Activated CD8-positive, alpha-beta memory T cell treated with anti-CD3 and anti-CD28 coated beads, Interleukin-2, amount 10 ng/mL, durations not matched to agents 7 days and 5 days (primary cell): Measurements from ENCODE around the gene DCN. TPM values are rescaled to one million over a fixed set of nuclear protein-coding genes. Genes with fewer than 3 reads are reported as not detected.

Experiments used
- ATAC-seq: fragments of 150-1000 bp; cut with Tn5 transposase; one replicate; pipeline ENCODE4 v1.10.0; 2021; ENCODE audit warnings: moderate library complexity
- CTCF ChIA-PET: fragments of 350-600 bp; sonication (Branson Sonifier 250); formaldehyde crosslinking; loops from one replicate; lab custom pipeline; 2021; ENCODE audit warnings: antibody characterized with exemption; lab: Charles Lee
- DNase-seq: peaks from one replicate; pipeline ENCODE4 v3.0.0-alpha.2; 2020
- H3K27ac Mint-ChIP-seq: one replicate; pipeline ENCODE4 v1.8.0; 2021; ENCODE audit warnings: mild to moderate bottlenecking, mixed read lengths
- H3K27me3 Mint-ChIP-seq: one replicate; pipeline ENCODE4 v1.8.0; 2021; ENCODE audit warnings: mixed read lengths
- H3K36me3 Mint-ChIP-seq: one replicate; pipeline ENCODE4 v1.8.0; 2021; ENCODE audit warnings: mild to moderate bottlenecking, mixed read lengths
- H3K4me1 Mint-ChIP-seq: one replicate; pipeline ENCODE4 v1.8.0; 2021; ENCODE audit warnings: mixed read lengths
- H3K4me3 Mint-ChIP-seq: one replicate; pipeline ENCODE4 v1.8.0; 2021; ENCODE audit warnings: mild to moderate bottlenecking, moderate library complexity, mixed read lengths
- H3K9me3 Mint-ChIP-seq: one replicate; pipeline ENCODE4 v1.8.0; 2022; ENCODE audit warnings: low read depth, mixed read lengths
- total RNA-seq, 2 experiments: library from RNA; stranded (reverse); gene quantifications; one replicate each; pipeline ENCODE4 v1.2.3, GENCODE V29; 2021

The DCN gene
- total RNA-seq, 2 experiments from 2014 or later, result not detected

- Mint-ChIP-seq H3K36me3 (no peaks in the 10 kb centered on the region), H3K4me1 (no peaks in the 10 kb centered on the region), H3K27me3 (peaks cover 3% of the 10 kb centered on the region), H3K9me3 (no peaks in the 10 kb centered on the region), H3K4me3 (no peak within 1 kb of the TSS), H3K27ac (no peak within 1 kb of the TSS)
- no peak for DNase-seq
- ATAC-seq, result no peak
- CTCF ChIA-PET, result no interaction called here
Measured at GRCh38 chr12:91111366-91112325, 71.0 kb downstream of the DCN start, which contains the start of gene LUM. Gene LUM, minus strand, starts transcription at chr12:91111494. Its CDS starts 2,515 bp downstream, at chr12:91108979.

GRCh38 chr12:91110311-91110924, 72.2 kb downstream of the DCN start:
- ATAC-seq, result no peak
- H3K9me3 Mint-ChIP-seq, result no peaks in the 10 kb centered on the region
- no peaks in the 10 kb centered on the region for H3K4me1 Mint-ChIP-seq
- no peak overlapping the region for H3K4me3 Mint-ChIP-seq
- H3K36me3 Mint-ChIP-seq, result no peaks in the 10 kb centered on the region
- CTCF ChIA-PET, result interaction anchor here (0.9 to 4.0 kb wide), 3 partner anchors 15 to 165 kb away, joined by 3 to 30 read pairs (median 6); no protein-coding TSS in a partner anchor
- H3K27me3 Mint-ChIP-seq, result peaks cover 3% of the 10 kb centered on the region
- no peak overlapping the region for H3K27ac Mint-ChIP-seq
- no peak for DNase-seq

DNA sequence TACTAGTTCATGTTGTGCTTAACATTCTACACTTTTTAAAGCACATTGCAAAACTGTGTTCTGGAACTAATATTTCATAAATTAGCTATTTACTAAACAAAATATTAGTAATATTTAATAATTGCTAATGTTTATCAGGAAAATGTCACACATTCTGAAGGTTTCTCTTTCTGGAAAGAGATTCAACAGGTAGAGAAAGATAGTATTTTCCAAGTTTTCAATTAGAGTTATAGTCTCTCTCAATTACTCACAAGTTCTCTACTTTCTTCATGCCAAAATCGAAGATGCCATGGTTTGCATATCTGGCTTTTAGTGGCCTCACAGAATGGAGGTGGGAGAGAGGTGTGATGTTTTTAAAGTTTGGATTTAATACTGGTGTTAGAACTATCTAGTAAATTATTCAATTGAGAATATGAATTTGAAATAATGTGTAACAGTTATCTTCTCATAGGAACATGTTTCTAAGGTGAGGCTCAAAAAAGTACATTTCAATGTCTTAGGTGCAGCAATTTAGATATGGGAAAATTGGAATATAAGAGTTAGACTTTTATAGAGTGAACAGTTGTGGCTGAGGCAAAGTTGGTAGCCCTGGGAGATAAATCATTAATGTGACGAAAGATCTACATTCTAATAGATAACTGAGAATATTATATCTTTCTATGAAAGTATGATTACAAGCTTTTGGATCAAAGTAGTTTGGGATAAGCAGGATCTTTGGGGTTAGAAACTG, 72.9 kb downstream of the DCN start:
- CTCF ChIA-PET, result interaction anchor here (0.9 to 4.0 kb wide), 6 partner anchors 16 to 164 kb away, joined by 3 to 30 read pairs (median 6); no protein-coding TSS in a partner anchor
- no peaks in the 10 kb centered on the region for H3K9me3 Mint-ChIP-seq
- H3K36me3 Mint-ChIP-seq, result no peaks in the 10 kb centered on the region
- ATAC-seq (no peak), DNase-seq (no peak)
- H3K27ac Mint-ChIP-seq, result no peak overlapping the region
- H3K4me1 Mint-ChIP-seq, result no peaks in the 10 kb centered on the region
- no peak overlapping the region for H3K4me3 Mint-ChIP-seq
- peaks cover 7% of the 10 kb centered on the region for H3K27me3 Mint-ChIP-seq

DNA sequence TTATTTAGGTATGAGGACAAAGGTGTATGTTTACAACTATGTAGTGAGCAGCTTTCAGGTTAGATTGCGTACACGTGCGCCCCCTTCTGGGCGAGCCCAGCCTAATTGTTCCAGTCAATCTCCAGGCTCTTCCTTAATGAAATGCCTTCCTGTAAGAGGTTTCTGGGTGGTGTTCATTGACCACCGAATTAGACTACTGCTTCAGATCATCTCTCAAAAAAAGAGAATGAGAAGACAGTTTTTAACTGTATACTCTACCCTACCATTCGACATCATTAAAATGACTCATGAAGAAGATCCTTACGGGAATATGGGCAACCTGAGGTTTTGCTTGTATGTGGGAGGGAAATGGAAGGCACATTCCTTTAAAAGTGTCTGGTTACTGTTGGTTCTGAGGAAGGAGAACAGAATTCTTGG, 73.5 kb downstream of the DCN start:
- Mint-ChIP-seq H3K4me3 (no peak overlapping the region), H3K4me1 (no peaks in the 10 kb centered on the region), H3K27ac (no peak overlapping the region), H3K27me3 (peaks cover 7% of the 10 kb centered on the region), H3K36me3 (no peaks in the 10 kb centered on the region), H3K9me3 (no peaks in the 10 kb centered on the region)
- CTCF ChIA-PET, result interaction anchor here (0.6 to 4.0 kb wide), 11 partner anchors 8 to 218 kb away, joined by 3 to 30 read pairs (median 3); no protein-coding TSS in a partner anchor
- ATAC-seq (no peak), DNase-seq (peak; percentile 69)

DNA sequence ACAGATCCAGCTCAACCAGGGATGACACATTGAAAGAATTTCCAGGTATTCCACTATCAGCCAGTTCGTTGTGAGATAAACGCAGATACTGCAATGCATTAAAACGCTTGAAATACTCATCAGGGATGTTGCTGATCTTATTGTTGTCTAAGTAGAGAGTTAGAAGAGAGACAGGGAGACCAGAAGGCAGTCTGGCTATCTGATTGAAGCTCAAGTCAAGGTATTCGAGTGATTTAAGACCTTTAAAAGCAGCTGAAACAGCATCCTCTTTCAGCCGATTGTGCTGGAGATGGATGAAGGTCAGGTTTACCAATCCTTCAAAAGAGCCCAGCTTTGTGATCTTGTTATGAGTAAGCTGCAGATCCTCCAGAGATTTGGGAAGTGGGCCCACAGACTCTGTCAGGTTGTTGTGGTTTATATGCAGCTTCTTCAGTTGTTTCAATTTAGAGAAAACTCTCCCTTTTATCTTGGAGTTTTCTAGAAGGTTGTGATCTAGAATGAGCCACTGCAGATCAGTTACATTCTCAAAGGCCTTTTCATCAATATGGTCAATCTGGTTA, 74.3 kb downstream of the DCN start:
- Mint-ChIP-seq H3K27ac (no peak overlapping the region), H3K4me3 (no peak overlapping the region), H3K27me3 (peaks cover 7% of the 10 kb centered on the region), H3K36me3 (no peaks in the 10 kb centered on the region), H3K4me1 (no peaks in the 10 kb centered on the region), H3K9me3 (no peaks in the 10 kb centered on the region)
- CTCF ChIA-PET, result interaction anchor here (0.6 to 4.0 kb wide), 11 partner anchors 8 to 218 kb away, joined by 3 to 30 read pairs (median 3); no protein-coding TSS in a partner anchor
- ATAC-seq, result no peak
- no peak for DNase-seq

DNA sequence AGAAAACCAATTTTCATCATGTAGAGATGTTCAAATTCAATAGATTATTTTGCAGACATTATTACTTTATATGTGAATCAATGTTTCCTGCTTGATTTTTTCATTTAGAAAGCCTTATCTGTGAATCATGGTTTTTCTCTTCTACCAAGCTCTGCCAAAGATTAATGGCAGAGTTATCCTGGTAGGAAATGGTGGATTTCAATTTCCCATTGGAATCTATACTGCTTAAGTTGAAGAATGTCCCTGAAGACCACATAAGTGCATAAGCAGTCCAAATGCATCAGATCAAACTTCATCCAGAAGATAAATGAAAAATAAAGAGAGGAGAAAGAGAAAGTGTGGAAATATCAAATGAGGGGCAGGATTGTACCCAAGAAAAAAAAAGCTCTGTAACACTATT, 76.3 kb downstream of the DCN start:
- CTCF ChIA-PET, result no interaction called here
- ATAC-seq, result no peak
- no peak overlapping the region for H3K27ac Mint-ChIP-seq

DNA sequence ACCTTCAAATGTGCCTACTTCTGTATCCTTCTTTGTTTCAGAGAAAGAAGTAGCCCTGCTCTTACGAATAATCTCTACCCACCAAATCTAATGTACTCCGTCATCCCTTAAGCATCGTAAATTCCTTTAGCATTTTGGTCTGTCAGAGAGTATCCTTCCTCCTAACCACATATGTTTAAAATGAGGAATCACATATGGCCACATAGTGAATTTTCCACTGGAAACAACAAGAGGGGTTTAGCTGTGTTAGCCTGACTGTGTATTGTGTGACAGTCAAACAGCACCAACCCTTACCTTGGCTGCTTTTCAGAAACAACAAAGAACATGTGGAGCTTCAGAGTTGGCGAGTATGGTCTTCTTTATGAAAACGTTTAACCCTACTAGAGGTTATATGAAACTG, 76.8 kb downstream of the DCN start:
- no peak overlapping the region for H3K27ac Mint-ChIP-seq
- peaks cover 7% of the 10 kb centered on the region for H3K27me3 Mint-ChIP-seq
- no peaks in the 10 kb centered on the region for H3K9me3 Mint-ChIP-seq
- H3K4me1 Mint-ChIP-seq, result no peaks in the 10 kb centered on the region
- H3K36me3 Mint-ChIP-seq, result no peaks in the 10 kb centered on the region
- CTCF ChIA-PET, result no interaction called here
- DNase-seq (no peak), ATAC-seq (no peak)
- H3K4me3 Mint-ChIP-seq, result no peak overlapping the region

More for the DNA sequence above, 76.3 kb downstream of the DCN start:
- DNase-seq, result no peak
- H3K4me3 Mint-ChIP-seq, result no peak overlapping the region
- no peaks in the 10 kb centered on the region for H3K36me3 Mint-ChIP-seq
- no peaks in the 10 kb centered on the region for H3K9me3 Mint-ChIP-seq
- no peaks in the 10 kb centered on the region for H3K4me1 Mint-ChIP-seq
- H3K27me3 Mint-ChIP-seq, result peaks cover 7% of the 10 kb centered on the region

DNA sequence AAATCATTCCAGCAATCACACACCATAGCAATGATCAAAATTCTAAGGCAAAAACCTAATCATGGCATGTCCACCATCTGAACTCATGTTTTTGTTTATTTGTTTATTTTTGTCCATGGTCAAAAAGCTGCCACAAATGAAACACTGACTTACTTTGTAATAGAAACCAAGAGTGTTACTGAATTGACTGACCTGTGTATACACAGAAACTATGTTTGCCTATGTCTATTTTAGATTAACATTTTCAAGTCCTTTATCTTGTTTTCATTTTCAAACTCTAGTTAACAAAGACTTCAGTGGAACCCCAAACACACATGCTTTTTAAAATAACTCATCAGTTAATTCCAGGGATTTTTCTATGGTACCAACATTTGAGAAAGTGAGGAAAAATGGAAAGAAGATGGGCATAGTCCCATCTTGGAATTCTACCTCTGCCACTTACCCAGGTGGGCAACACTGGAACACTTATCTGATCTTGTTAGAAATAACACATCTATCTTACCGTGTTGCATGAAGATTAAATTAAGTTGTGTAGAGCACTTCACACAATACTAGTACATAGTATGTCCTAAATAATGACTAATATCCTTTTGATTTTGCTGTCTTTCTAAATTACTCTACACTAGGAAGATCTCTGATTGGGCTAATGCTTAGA, 77.7 kb downstream of the DCN start:
- CTCF ChIA-PET, result no interaction called here

DNA sequence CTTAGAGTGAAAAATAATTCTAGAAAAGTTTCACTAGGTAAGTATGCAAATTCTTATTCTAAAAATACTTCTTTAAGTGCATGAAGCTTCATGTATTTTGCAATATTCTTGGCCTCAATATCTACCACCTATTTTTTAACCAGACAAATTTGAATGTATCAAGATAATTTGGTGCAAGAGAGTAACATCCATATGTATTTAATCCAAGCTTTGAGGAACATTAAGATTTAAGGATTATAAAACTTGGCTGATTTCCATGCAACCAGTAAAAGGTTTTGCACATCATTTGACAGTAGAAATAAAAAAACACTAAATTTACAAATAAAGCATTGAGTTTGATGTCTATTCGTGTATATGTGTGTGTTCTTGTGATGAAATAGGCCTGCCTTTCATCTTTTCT, 79.0 kb downstream of the DCN start:
- Mint-ChIP-seq H3K36me3 (no peaks in the 10 kb centered on the region), H3K4me3 (no peak overlapping the region), H3K27ac (no peak overlapping the region), H3K27me3 (peaks cover 4% of the 10 kb centered on the region), H3K4me1 (no peaks in the 10 kb centered on the region), H3K9me3 (no peaks in the 10 kb centered on the region)
- CTCF ChIA-PET, result no interaction called here
- ATAC-seq (no peak), DNase-seq (no peak)

More for the DNA sequence above, 77.7 kb downstream of the DCN start:
- H3K27me3 Mint-ChIP-seq, result peaks cover 7% of the 10 kb centered on the region
- no peaks in the 10 kb centered on the region for H3K36me3 Mint-ChIP-seq
- no peak overlapping the region for H3K4me3 Mint-ChIP-seq
- DNase-seq (no peak), ATAC-seq (no peak)
- H3K4me1 Mint-ChIP-seq, result no peaks in the 10 kb centered on the region
- H3K9me3 Mint-ChIP-seq, result no peaks in the 10 kb centered on the region
- no peak overlapping the region for H3K27ac Mint-ChIP-seq

DNA sequence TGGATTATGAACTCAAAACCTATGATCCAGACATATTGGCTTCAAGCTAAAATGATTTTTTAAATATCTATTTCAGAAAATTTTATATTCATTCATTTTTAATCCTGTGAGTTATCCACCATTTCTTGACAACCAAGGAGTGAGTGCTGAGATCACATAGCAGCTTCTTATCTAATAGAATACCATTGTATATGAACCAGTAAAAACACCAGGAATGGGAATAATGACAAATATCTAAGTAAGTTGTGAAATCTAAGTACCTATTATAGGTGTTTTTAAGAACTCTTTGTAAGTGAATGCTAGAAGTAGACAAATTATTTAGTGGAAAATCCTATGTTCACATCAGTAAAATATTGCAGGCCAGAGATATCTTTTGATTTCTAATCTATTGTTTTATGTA, 79.5 kb downstream of the DCN start:
- no peaks in the 10 kb centered on the region for H3K36me3 Mint-ChIP-seq
- CTCF ChIA-PET, result no interaction called here
- no peaks in the 10 kb centered on the region for H3K9me3 Mint-ChIP-seq
- H3K27me3 Mint-ChIP-seq, result peaks cover 4% of the 10 kb centered on the region
- DNase-seq, result no peak
- no peak overlapping the region for H3K27ac Mint-ChIP-seq
- no peak overlapping the region for H3K4me3 Mint-ChIP-seq
- no peak for ATAC-seq
- no peaks in the 10 kb centered on the region for H3K4me1 Mint-ChIP-seq

GRCh38 chr12:91100906-91101305, 81.7 kb downstream of the DCN start:
- H3K9me3 Mint-ChIP-seq, result no peaks in the 10 kb centered on the region
- no peak overlapping the region for H3K27ac Mint-ChIP-seq
- no peaks in the 10 kb centered on the region for H3K4me1 Mint-ChIP-seq
- peaks cover 4% of the 10 kb centered on the region for H3K27me3 Mint-ChIP-seq
- H3K4me3 Mint-ChIP-seq, result no peak overlapping the region
- DNase-seq (no peak), ATAC-seq (no peak)
- no peaks in the 10 kb centered on the region for H3K36me3 Mint-ChIP-seq
- CTCF ChIA-PET, result interaction anchor here (1.0 kb wide), 1 partner anchor 8 kb away, joined by 3 read pairs; no protein-coding TSS in a partner anchor

GRCh38 chr12:91099836-91100235, 82.8 kb downstream of the DCN start:
- CTCF ChIA-PET, result no interaction called here
- DNase-seq, result no peak
- no peak overlapping the region for H3K4me3 Mint-ChIP-seq
- H3K9me3 Mint-ChIP-seq, result no peaks in the 10 kb centered on the region
- no peak overlapping the region for H3K27ac Mint-ChIP-seq
- no peak for ATAC-seq
- no peaks in the 10 kb centered on the region for H3K4me1 Mint-ChIP-seq
- no peaks in the 10 kb centered on the region for H3K36me3 Mint-ChIP-seq
- no peaks in the 10 kb centered on the region for H3K27me3 Mint-ChIP-seq
